GM21576 (cell line): Measurements from ENCODE around the gene ATF6.
"Not testable (repeated sequence)": the region's sequence is repeated elsewhere in the genome, so short reads cannot be mapped to it uniquely, and the experiment has no call there.

ENCODE experiments used
- ATAC-seq: cut with Tn5 transposase; IDR thresholded peaks from one replicate; pipeline ENCODE4 v1.9.1; 2021; ENCODE audit warnings: mild to moderate bottlenecking, moderate library complexity; ENCODE audit not compliant: unreplicated experiment

ATF6 gene

DNA sequence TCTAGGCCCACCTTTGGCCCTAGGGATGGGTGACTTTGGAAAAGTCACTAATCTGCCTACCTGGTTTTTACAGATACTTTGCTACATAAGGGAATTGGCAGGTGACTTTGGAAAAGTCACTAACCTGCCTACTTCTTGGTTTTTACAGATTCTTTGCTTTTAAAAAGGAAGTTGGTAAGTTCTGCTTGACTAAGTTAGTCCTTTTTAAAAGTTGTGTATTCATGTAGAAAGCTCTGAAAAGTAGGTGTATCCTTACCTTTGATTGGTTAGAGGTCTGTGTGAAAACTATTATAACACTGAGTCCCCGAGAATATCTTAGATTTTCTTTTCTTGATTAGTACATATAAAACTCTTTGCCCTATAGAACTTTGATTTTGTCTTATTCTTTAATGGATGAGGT, 12.4 kb downstream of the ATF6 start:
- ATAC-seq, result no peak

DNA sequence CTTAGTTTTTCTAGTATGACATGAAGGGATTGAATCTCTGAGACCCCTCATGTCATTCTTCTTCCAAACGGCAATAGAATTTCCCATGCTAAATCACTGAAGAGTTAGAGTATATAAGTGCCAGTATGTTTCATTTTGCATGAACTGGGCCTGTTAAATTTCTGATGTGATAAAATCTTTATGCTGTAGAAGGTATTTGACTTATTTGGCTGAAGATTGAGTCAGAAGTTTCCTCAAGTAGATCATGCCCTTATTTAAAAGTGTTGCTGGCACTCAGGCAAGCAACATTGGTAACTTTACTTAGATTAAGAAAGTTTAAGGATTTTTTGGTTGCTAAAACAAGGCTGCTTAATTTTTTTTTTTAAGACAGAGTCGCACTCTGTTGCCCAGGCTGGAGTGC, 13.3 kb downstream of the ATF6 start:
- ATAC-seq, result no peak

DNA sequence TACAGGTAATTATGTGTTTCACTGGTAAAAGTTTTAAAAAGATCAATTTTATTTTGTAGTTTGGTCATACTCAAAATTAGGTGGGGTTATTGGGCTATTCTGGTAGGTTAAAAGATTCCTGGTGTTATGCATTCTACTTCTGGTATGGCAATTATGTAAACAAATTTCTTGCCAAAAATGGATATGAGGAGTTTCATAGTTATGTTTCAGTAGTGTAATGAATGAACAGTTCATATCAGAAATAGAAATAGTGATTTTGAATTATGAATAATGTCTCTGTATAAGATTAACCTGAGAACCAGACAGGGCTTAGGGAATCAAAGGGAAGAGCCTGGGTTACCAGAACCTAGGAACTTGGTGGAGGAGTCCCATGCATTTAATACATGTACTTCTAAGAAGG, 15.9 kb downstream of the ATF6 start:
- no peak for ATAC-seq

- ATAC-seq, result no peak
Observed at GRCh38 chr1:161782886-161783285, 16.8 kb downstream of the ATF6 start.

- no peak for ATAC-seq
Observed at GRCh38 chr1:161784968-161785367, 18.8 kb downstream of the ATF6 start.

DNA sequence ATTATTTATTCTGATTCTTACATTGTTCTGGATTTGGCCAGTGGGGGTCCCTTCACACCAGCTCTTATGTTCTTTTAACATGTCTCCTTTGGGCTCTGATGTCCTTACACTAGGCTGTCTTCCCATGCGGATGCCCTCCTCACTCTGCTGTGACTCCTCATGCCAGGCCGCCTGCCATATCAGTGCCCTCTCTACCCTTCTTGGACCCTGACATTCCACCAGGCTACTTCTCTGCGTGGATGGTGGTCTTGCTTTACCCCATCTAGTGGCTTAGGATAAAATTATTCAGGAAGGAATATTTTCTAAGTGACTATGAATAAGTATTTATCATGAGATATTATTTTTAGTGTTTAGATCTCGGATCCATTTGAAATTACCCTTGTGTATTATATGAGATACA, 21.2 kb downstream of the ATF6 start:
- ATAC-seq, result no peak

- ATAC-seq, result no peak
Observed at GRCh38 chr1:161790587-161791317, 24.6 kb downstream of the ATF6 start.

- no peak for ATAC-seq
Observed at GRCh38 chr1:161791904-161792655, 26.0 kb downstream of the ATF6 start.

GRCh38 chr1:161792740-161793139, 26.6 kb downstream of the ATF6 start:
- ATAC-seq, result no peak

DNA sequence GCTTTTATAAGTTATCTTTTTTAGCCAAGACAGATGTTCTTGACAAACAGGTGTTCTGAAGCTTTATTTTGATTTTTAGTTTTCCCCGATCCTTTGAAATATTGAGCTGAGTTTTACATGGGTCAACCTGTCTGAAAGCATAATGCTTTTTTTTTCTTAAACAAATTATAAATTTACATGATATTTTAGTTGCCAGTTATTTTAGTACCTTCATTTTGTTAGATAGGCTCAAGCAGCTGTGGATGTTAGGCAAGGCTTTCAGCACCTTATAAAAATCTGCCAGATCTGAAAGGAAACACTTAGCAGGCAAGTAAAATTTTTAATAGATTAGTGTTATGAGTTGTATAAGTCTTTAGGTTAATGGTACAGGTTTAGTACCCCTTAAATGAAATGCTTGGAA, 33.7 kb downstream of the ATF6 start:
- ATAC-seq, result no peak

DNA sequence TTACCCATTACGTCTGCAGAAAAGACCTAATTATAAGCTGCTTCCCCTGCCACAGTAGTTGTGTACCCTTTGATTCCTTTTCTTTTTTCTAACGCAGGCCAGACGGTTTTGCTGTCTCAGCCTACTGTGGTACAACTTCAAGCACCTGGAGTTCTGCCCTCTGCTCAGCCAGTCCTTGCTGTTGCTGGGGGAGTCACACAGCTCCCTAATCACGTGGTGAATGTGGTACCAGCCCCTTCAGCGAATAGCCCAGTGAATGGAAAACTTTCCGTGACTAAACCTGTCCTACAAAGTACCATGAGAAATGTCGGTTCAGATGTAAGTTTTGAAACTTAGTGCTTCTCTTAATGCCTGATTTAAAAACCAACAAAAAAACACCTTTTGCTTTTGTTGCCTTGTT, 35.8 kb downstream of the ATF6 start:
- no peak for ATAC-seq

GRCh38 chr1:161803181-161803580, 37.1 kb downstream of the ATF6 start:
- no peak for ATAC-seq

DNA sequence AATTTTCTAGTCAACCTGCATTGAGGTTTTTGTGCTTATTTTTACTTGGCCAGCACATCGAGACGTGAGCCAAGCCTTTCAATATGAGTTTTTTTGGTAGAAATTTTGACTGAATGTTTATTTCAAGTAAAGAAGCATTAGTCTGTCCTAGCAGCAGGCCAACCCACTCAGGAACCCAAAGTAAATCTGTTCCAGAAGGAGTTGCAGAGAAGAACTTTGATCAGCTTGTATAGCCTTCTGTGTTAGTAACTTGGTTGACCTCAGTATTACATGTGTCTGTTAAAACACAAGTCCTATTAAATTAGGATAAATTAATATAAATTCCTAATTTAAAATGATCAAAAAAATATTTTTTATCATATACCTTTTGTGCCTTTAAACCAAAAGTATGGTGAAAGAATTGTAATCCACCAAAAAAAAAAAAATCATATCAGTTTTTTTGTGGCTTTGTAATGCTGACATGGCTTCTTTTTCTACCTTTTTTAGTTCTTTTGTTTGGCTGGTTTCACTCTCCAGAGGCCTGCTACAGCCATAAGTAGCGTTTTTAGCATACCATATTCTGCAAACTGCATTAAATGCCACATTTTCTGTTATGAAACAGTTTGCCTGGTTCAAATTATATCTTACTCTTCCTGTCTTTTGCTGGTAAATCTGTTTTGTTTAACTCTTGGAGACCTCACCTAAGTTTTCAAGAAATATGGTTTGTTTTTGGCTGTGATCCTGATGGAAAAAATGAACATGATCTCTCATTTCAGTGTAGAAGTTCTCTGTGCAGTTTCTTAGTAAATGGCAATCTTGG, 39.5 kb downstream of the ATF6 start:
- ATAC-seq, result no peak

GRCh38 chr1:161809202-161809601, 43.1 kb downstream of the ATF6 start:
- not testable (repeated sequence) for ATAC-seq

DNA sequence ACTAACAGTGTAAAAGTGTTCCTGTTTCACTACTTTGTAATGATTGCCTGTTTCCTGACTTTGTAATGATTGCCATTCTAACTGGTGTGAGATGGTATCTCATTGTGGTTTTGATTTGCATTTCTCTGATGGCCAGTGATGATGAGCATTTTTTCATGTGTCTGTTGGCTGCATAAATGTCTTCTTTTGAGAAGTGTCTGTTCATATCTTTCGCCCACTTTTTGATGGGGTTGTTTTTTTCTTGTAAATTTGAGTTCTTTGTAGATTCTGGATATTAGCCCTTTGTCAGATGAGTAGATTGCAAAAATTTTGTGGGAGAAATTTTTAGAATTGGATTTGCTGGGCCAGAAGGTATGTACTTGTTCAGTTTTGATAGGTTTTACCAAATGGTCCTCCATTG, 43.5 kb downstream of the ATF6 start:
- ATAC-seq, result not testable (repeated sequence)

DNA sequence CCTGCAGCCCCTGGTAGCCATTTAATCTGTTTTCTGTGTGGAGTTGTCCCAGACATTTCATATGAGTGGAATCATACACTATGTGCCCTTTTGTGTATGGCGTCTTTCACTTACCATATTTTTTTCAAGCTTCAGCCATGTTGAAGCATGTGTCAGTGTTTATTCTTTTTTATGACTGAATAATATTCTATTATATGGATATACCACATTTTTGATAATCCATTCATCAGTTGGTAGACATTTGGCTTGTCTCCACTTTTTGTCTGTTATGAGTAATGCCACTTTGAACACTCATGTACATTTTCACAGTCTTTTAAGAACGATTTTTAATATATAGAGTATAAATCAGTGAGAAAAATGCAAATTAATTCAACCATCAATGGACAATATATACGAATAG, 44.7 kb downstream of the ATF6 start:
- no peak for ATAC-seq

DNA sequence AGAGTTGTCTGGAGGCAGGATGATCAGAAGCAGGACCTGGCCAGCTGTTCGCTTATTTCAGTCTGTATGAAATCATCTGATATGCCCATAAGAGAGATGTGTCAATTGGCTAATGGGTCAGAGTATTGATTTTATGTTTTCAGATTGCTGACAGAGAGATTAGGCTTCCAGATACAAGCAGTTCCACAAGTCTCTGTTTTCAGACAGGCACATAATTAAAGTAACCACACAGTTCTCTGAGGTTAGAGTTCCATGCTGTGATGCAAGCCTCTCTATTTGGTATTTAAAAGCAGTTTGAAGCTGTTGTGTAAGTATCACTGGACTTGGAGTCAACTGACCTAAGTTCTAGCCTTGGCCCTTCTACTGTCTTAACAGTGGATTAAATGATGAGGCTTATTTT, 50.1 kb downstream of the ATF6 start:
- ATAC-seq, result no peak

DNA sequence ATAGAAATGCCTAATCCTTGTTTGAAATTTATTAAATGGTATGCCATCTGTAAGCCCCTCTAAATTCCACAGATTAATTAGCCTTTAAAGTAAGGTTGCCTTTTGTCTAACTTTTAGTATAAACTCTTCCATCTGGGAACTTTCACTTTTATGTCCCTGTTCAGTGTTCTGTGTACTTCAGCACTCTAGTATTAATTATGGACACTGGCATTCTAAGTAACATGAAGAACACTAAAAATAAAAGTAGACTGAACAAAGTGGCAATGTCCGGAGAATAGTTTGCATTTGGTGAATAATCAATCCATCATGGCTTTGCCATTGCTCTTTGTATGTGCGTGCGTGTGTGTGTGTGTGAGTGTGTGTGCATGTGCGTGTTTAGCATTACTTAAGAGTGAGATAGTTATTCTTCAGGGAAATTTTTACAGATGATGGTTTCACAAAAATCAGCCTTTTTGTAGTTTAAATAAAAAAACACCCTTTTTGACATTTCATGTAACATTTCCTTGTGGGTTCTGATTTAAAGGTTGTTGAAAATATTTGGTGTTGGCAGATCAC, 51.1 kb downstream of the ATF6 start:
- ATAC-seq, result no peak

DNA sequence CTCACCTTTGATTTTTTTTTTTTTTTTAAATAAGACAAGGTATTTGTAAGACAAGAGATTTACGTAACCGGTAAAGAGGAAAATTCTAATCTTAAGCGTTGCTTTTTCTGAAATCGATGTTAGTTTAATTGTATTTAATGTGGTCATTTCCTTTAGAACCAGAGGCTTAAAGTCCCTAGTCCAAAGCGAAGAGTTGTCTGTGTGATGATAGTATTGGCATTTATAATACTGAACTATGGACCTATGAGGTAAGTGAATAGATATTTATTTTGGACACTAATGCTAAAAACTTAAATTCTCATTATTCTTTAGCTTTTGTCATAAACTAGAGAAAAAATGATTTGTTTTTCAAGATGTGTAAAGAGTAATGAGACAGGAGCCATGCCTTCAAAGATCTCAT, 54.8 kb downstream of the ATF6 start:
- ATAC-seq, result no peak

GRCh38 chr1:161824618-161825017, 58.5 kb downstream of the ATF6 start:
- ATAC-seq, result no peak

- no peak for ATAC-seq
Observed at GRCh38 chr1:161825831-161826230, 59.7 kb downstream of the ATF6 start.
